Astrocyte (in vitro differentiated cells and primary cell): ENCODE results near the gene ADD3.

Source experiments
- EZH2 ChIP-seq: IDR thresholded peaks from 2 replicates; pipeline ENCODE4 v1.6.1; 2012; ENCODE audit warnings: mild to moderate bottlenecking, low read length, inconsistent platforms; ENCODE audit not compliant: insufficient read depth
- TF ChIP-seq, protein P1 (sequence below): IDR thresholded peaks from 2 replicates; pipeline ENCODE4 v1.5.1; 2011; ENCODE audit warnings: low read depth, mild to moderate bottlenecking, inconsistent platforms, low read length, moderate library complexity; ENCODE audit not compliant: insufficient read depth

DNA sequence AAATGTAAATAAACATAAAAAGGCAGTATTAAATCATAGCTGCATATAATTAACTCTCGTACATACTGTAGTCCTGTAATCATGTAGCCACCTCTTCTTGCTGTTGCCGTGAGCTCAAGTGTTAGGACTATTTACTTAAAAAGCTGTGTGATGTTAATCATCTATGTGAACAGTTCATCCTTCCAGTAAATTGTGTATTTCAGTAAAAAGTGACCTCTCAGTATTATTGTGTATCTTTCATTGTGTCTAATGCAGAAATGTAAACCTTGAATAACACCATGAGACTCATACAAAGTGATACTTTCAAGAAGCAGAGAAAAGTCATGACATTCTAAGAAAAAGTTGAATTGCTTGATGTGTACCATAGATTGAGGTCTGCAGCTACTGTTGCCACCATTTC, 38.0 kb downstream of the ADD3 start:
- TF ChIP-seq, protein P1, sequence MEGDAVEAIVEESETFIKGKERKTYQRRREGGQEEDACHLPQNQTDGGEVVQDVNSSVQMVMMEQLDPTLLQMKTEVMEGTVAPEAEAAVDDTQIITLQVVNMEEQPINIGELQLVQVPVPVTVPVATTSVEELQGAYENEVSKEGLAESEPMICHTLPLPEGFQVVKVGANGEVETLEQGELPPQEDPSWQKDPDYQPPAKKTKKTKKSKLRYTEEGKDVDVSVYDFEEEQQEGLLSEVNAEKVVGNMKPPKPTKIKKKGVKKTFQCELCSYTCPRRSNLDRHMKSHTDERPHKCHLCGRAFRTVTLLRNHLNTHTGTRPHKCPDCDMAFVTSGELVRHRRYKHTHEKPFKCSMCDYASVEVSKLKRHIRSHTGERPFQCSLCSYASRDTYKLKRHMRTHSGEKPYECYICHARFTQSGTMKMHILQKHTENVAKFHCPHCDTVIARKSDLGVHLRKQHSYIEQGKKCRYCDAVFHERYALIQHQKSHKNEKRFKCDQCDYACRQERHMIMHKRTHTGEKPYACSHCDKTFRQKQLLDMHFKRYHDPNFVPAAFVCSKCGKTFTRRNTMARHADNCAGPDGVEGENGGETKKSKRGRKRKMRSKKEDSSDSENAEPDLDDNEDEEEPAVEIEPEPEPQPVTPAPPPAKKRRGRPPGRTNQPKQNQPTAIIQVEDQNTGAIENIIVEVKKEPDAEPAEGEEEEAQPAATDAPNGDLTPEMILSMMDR = no peak
- no peak for TF ChIP-seq EZH2
